ES-I3 (cell line): Measurements from ENCODE around the gene TACC3.
"Not testable (repeated sequence)": the region's sequence is repeated elsewhere in the genome, so short reads cannot be mapped to it uniquely, and the experiment has no call there.

Experiments
- H3K36me3 ChIP-seq: 2 replicates; pipeline ENCODE4 v1.6.1; 2013; ENCODE audit warnings: mild to moderate bottlenecking, low read length, control low read depth, moderate library complexity; ENCODE audit not compliant: insufficient read depth
- H3K4me1 ChIP-seq: 2 replicates; pipeline ENCODE4 v1.6.1; 2013; ENCODE audit warnings: mild to moderate bottlenecking, control low read depth, low read length; ENCODE audit not compliant: insufficient read depth
- H3K9ac ChIP-seq: 2 replicates; pipeline ENCODE4 v1.6.1; 2013; ENCODE audit warnings: low read depth, mild to moderate bottlenecking, low read length, moderate library complexity
- H3K9me3 ChIP-seq: 2 replicates; pipeline ENCODE4 v1.6.1; 2013; ENCODE audit warnings: mild to moderate bottlenecking, low read length, moderate library complexity; ENCODE audit not compliant: control insufficient read depth, insufficient read depth

The TACC3 gene

DNA sequence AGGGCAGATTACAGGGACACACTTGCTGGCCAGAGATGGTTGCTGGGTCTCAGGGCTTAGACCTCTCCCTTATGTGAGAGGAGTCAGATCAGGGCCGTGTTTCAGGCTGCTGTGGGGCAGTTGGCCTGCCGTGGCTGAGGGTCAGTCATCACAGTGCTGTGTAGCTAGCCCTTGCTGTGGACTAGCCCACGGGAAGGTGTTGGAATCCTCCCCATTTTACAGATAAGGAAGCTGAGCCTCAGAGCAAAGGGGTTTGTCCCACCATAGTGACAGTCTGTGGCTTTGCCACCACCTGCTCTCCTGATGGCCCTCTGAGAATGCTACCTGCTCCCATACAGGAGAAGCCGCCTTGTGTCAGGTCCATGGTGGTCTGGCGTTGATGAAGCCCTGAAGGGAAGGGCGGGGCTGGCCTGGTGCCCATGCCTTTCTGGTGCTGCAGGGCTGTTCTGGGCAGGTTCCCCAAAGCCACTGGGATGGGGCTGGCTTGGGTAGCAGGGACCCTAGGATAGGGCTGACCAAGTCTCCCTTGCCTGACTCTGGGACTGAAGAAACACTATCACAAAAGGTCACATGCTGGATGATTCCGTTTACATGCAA lies 34.8 kb upstream of the TACC3 start:
- H3K9me3 ChIP-seq: no peaks in the 10 kb centered on the region
- H3K36me3 ChIP-seq: peaks cover 2% of the 10 kb centered on the region; the same call in 1 of the 2 replicates
- H3K4me1 ChIP-seq: peaks cover 7% of the 10 kb centered on the region
- H3K9ac ChIP-seq: no peak overlapping the region

DNA sequence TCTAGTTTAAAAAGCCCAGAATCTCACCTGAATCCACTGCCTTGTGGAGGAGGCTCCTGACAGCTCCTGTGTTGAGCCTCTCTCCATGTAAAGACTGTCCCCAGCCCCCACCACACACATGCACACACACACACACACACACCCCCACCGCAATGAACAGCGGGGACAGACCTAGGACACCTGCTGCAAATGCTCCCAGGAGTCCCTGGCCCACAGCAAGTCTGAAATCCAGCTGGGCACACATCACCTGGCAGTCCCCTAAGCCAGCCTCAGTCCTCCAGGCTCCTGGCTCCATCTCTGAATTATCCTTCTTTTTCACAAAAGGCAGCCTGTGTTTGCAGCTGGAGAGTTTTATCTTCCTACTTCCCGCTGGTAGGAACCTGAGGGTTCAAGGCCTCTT lies 30.6 kb upstream of the TACC3 start:
- Histone ChIP-seq H3K9me3 (no peaks in the 10 kb centered on the region), H3K36me3 (peaks cover 15% of the 10 kb centered on the region), H3K9ac (no peak overlapping the region), H3K4me1 (no peaks in the 10 kb centered on the region)

DNA sequence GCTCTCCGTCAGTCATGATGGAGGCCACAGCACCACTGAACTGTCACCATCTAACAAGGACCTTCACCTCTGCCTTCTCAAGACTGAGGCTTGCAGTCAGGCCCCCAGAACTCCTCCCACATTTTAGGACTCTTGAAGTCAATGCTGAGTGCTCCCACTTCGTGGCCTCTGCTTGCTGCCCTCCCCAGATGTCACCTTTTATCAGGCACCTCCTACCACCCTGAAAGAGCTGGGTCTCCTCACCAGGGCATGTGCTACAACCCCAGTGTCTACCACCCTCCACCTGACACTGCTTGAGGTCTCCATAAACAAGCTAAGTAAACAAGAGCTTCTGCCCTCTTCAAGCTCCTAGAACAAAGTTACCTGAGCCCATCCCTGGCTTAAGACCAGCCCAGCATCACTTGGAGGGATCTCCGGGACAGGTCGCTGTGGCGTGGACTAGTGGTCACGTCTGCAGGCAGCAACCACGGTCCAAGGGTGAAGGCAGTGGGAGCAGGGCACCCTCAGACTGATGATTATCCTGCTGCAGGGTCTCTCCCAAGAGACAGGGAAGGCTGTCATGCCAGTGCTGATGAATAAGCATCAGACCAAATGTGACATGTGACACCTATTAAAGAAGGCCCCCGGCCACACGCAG lies 29.5 kb upstream of the TACC3 start:
- H3K36me3 ChIP-seq: peaks cover 19% of the 10 kb centered on the region
- H3K9me3 ChIP-seq: no peaks in the 10 kb centered on the region
- no peaks in the 10 kb centered on the region for H3K4me1 ChIP-seq
- no peak overlapping the region for H3K9ac ChIP-seq

DNA sequence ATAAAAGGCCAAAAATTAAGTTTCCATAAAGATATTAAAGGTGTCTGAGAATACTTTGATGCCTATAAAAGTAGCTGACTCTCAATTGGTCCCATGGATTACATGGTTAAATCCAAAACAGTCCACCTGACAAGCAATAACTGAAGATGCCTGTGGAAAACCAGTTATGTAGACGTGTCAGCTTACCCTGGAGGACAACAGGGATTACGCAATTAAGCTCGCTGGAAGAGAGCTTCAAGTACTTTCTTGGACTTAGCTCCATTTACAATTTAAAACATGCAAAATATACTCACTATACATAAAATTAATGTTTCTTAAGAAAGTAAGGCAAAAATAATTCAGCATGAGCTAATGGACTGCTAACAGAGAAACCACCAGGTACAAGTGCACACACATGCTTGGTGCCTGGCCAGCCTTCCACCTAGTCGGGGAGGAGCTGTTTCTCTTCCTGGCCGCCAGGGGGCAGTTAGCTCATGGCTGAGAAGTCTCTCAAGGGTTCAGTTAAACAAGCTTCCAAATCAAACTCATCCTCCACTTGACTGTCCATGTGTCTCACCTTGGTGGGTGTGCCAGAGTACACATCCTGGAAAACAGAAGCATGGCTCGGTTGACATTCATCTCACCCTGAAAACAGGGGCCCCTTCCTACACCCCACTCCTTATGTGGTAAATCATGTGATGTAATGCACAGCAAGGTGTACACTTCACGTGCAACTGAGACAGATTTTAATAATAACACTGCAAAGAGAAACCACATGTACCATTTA lies 28.0 kb upstream of the TACC3 start:
- Histone ChIP-seq H3K9ac (no peak overlapping the region), H3K9me3 (no peaks in the 10 kb centered on the region), H3K4me1 (no peaks in the 10 kb centered on the region), H3K36me3 (peaks cover 19% of the 10 kb centered on the region)

DNA sequence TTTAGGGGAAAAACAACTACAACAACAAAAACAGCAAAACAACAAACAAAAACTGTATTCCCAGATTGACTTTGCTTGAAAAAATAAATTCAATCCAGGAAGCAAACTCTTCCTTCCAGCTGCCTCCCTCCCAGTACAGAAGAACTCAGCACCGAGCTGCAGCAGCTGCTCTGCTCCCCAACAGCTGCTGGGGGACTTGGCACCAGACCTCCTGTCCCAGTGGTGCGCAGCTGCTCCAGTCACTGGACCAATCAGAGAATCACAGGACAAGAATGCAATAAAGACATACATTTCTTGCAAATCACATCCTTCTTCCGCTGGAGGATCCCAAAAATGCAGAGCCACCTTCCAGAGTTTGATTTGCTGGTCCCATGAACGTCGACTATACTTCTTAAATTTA lies 25.4 kb upstream of the TACC3 start:
- Histone ChIP-seq H3K9me3 (no peaks in the 10 kb centered on the region), H3K4me1 (no peaks in the 10 kb centered on the region), H3K36me3 (peaks cover 22% of the 10 kb centered on the region), H3K9ac (no peak overlapping the region)

DNA sequence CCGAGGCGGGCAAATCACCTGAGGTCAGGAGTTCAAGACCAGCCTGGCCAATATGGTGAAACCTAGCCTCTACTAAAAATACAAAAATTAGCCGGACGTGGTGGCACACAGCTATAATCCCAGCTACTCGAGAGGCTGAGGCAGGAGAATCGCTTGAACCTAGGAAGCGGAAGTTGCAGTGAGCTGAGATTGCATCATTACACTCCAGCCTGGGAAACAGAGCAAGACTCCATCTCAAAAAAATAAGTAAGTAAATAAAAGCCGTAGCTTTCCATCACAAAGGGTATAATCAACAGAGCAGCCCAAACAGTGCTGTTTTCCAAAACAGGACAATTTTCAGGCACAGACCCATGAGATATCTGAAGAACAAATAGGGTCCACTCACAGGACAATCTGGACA lies 19.6 kb upstream of the TACC3 start:
- H3K4me1 ChIP-seq, H3K9ac ChIP-seq, H3K9me3 ChIP-seq: not testable (repeated sequence)
- H3K36me3 ChIP-seq: peaks cover 17% of the 10 kb centered on the region; the same call in 1 of the 2 replicates

DNA sequence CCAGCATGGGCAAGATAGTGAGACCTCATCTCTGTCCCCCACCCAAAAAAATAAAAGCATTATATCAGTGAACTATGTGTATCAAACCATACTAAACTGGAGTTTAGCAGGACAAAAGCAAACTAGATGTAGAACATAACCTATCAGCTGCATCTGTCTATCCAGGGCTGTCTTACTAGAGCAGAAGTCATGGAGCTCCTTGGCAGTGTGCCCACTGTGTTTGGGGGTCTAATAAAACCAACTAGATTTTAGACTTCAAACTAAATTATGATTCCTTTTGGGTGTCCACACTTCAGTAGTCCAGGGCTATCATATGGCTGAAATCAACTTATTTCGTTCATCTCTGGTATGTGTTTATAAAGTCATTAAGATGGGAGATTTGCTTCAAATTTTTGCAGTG lies 17.5 kb upstream of the TACC3 start:
- no peaks in the 10 kb centered on the region for H3K9me3 ChIP-seq
- peaks cover 17% of the 10 kb centered on the region; the same call in 1 of the 2 replicates for H3K36me3 ChIP-seq
- H3K4me1 ChIP-seq: no peaks in the 10 kb centered on the region
- H3K9ac ChIP-seq: no peak overlapping the region

DNA sequence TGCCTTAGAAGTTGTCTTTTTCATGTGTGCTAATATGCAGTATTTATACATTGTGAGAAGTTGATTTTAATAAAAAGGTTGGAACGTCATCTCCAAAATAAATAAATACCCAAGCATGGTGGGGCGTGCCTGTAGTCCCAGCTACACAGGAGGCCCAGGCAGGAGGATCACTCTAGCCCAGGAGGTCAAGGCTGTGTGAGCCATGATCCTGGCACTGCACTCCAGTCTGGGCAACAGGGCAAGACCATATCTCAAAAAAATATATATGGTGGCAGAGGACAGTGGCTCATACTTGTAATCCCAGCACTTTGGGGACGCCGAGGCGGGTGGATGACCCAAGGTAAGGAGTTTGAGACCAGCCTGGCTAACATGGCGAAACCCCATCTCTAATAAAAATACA lies 15.6 kb upstream of the TACC3 start:
- Histone ChIP-seq H3K36me3 (peaks cover 16% of the 10 kb centered on the region; the same call in 1 of the 2 replicates), H3K9ac (no peak overlapping the region)

DNA sequence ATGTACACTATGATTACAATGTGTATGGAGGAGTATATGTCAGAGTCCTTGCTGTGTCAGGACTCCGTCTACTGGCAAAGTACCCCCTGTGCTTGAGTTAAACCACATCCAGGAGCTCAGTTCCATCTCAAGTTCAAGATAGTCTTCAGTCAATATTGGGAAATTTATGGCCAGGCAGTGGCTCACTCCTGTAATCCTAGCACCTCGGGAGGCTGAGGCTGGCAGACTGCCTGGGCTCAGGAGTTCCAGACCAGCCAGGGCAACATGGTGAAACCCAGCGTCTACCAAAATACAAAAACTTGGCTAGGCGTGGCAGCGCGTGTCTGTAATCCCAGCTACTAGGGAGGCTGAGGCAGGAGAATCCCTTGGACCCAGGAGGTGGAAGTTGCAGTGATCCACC lies 15.0 kb upstream of the TACC3 start:
- Histone ChIP-seq H3K9me3 (no peaks in the 10 kb centered on the region), H3K36me3 (peaks cover 13% of the 10 kb centered on the region; the same call in 1 of the 2 replicates), H3K9ac (no peak overlapping the region), H3K4me1 (no peaks in the 10 kb centered on the region)

More for the DNA sequence above, 15.6 kb upstream of the TACC3 start:
- Histone ChIP-seq H3K9me3 (no peaks in the 10 kb centered on the region), H3K4me1 (no peaks in the 10 kb centered on the region)

DNA sequence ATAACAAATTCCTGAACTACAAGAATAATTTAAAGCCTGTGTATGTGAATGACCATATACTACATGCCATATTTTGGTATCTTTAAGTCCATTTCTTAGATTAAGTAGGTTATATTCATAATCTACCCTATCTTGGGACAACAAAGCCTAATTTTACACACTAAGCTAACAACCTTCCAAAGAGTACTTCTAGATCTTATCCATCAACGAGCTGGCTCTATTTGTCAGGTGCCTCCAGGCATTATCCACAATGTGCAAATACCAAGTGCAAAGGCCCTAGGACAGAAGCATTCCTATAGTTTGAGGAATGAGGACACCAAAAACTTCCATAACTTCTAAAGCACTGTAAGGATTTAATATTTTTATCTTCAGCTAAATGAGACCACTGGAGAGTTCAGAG lies 12.7 kb upstream of the TACC3 start:
- Histone ChIP-seq H3K4me1 (no peaks in the 10 kb centered on the region), H3K36me3 (peaks cover 8% of the 10 kb centered on the region; the same call in 1 of the 2 replicates), H3K9ac (no peak overlapping the region), H3K9me3 (no peaks in the 10 kb centered on the region)

DNA sequence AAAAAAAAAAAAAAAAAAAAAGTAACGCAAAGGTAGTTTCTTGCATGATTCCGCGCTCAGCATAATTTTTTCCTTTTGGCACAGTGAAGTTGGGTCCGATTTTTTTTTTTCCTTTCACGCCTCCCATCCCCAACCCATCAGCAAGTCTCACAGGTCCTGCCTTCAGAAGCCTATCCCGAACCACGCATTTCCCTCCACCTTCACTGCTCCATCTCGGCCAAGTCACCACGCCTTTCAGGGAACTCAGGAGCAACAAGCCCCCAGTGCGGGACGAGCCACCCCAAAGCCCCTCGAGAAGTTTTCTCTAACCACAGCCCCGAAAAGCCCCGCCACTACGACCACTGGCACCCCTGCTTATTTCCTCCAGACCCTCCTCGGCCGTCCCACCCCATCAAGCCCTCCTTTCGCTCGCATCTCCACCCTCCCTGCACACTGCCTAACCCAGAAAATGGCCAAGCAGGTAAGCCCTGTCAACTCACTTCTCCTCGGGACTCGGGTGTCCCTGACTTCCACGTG lies 10.2 kb upstream of the TACC3 start:
- Histone ChIP-seq H3K9me3 (no peaks in the 10 kb centered on the region), H3K9ac (peak overlapping the region; percentile 89), H3K4me1 (peaks cover 4% of the 10 kb centered on the region; the same call in 1 of the 2 replicates), H3K36me3 (0 out of 2 replicates have a peak, but pooled peaks cover 2% of the 10 kb centered on the region)

DNA sequence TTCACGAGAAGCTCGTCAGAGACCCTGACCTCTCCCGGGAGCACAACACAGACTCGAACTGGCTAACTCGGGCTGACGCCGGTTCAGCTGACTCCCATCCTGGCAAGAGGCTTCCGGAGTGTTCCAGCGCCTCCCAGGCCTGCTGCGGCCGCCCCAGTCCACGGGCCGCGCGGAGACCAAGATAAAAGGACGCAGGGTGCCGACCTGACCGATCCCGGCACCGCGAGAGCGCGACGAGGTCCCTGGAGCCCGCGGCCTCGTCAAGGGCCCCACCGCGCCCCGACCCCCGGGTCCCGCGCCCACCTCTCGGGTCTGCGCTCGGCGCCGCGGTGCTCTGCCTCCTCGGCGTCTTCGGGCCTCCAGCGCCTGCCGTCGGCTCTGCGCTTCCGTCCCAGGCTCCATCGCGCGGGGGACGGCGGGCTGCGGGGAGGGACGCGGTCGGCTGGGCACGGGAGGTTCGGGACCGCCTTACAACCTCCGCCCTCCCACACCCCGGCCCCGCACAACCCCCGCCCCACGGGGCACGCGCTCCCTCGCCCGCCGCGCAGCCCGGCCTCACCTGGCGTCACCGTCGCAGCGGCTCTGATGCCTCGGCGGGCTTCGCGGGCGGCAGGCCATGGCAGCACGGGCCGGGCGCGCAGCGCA lies 9.6 kb upstream of the TACC3 start:
- peak overlapping the region; percentile 89 for H3K9ac ChIP-seq
- no peaks in the 10 kb centered on the region for H3K9me3 ChIP-seq
- 0 out of 2 replicates have a peak, but pooled peaks cover 2% of the 10 kb centered on the region for H3K36me3 ChIP-seq
- H3K4me1 ChIP-seq: peaks cover 4% of the 10 kb centered on the region; the same call in 1 of the 2 replicates

DNA sequence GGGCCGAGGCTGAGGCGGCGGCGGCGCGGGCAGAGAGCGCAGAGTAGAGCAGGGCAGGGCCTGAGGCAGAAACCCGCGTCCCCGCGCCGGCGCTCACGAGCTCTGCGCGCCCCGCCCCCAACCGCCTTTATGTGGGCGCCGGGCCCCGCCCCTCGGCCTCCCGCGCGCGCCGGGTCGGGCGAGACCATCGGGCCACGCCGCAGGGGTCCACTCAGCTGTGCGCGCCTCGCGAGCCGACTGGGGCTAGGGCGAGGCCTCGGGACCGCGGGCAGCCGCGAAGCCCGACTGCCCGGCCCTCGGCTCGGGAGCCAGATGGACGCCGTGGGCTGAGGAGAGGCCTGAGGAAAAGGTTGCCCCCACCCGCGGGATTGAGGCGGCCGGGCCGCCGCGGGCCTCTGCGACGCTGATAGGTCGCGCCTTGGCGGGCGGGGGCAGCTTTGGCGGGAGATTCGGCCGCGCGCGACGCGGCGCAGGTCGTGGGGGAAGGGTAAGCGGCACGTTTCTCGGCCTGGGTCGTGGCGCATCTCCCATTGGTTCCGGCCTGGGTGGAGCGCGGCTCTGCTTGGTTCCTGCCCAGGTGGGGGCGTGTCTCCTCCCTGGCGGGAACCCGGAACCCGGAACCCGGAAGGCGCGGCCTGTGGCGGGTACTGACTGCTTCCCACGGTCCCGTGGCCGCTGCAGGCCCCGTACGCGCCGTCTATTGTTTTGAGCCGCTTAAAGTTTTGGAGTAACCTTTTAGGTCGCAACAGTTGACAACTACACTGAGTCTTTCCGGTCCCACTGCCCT lies 8.9 kb upstream of the TACC3 start, which contains the start of gene SLBP:
Gene SLBP, minus strand, starts transcription at position 104 of the 787 bp plus-strand sequence. CDS start 131 bp downstream, outside the sequence.
- H3K36me3 ChIP-seq: 0 out of 2 replicates have a peak, but pooled peaks cover 2% of the 10 kb centered on the region
- H3K9ac ChIP-seq: peak within 1 kb of the TSS; percentile 89
- H3K9me3 ChIP-seq: no peaks in the 10 kb centered on the region
- peaks cover 4% of the 10 kb centered on the region; the same call in 1 of the 2 replicates for H3K4me1 ChIP-seq
